ENCODE data around the gene CBX4. TPM values are rescaled to one million over a fixed set of nuclear protein-coding genes. Genes with fewer than 3 reads are reported as not detected.
A peak's percentile ranks its signal among the peaks of the same experiment; 100 is the strongest.

Gene CBX4
- total and polyA plus RNA-seq, 2 of the 13 experiments (the other 11 are each of a cell fraction or from before 2014, with no cell fraction given) = 25.8 to 50.8 TPM

DNA sequence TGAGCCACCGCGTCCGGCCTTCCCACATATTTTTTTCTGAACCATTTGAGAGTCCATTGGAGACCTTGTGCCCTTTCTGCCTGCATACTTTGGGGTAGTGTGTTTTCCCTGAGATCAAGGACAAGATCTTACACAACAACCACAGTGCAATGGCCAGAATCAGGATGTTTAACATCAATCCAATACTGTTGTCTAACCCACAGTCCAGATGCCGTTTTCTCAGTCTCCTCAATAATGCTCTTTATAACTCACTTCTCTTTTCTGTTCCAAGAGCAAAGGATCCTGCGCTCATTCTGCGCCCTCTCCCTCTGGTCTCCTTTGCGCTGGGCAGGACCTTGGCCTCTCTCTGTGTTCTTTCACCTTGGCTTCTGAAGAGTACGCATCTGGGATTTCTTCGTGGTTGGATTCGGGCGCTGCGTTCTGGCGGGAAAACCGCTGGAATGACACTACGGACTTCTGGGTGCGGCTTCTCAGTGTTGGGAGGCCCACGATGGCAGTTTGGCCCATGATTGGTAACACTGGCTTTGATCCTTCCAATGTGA, 16.6 kb downstream of the CBX4 start (continued):
- no peak for TF ChIP-seq MLLT10 (CRISPR knock-in tag; IDR thresholded peaks at IDR 0.05)
- TF ChIP-seq PRPF4 (IDR thresholded peaks at IDR 0.05; ENCODE audit: low read depth, low read length, poor library complexity, severe bottlenecking) = no peak
- TF ChIP-seq SMYD3 (CRISPR knock-in tag; IDR thresholded peaks at IDR 0.05) = 0 out of 2 replicates have a peak, but pooled peaks have one; percentile 41
- TF ChIP-seq BHLHE40 (IDR thresholded peaks at IDR 0.05; ENCODE audit: low read length) = no peak
- no peak for TF ChIP-seq ZNF672 (CRISPR knock-in tag; IDR thresholded peaks at IDR 0.05)
- no peak for TF ChIP-seq ZNF83 (CRISPR knock-in tag; IDR thresholded peaks at IDR 0.05; ENCODE audit: borderline replicate concordance)
- TF ChIP-seq HOXA5 (CRISPR knock-in tag; IDR thresholded peaks at IDR 0.05) = peak; percentile 78
- TF ChIP-seq MAF1 (CRISPR knock-in tag; IDR thresholded peaks at IDR 0.05; ENCODE audit: borderline replicate concordance) = no peak
- TF ChIP-seq, protein P1, sequence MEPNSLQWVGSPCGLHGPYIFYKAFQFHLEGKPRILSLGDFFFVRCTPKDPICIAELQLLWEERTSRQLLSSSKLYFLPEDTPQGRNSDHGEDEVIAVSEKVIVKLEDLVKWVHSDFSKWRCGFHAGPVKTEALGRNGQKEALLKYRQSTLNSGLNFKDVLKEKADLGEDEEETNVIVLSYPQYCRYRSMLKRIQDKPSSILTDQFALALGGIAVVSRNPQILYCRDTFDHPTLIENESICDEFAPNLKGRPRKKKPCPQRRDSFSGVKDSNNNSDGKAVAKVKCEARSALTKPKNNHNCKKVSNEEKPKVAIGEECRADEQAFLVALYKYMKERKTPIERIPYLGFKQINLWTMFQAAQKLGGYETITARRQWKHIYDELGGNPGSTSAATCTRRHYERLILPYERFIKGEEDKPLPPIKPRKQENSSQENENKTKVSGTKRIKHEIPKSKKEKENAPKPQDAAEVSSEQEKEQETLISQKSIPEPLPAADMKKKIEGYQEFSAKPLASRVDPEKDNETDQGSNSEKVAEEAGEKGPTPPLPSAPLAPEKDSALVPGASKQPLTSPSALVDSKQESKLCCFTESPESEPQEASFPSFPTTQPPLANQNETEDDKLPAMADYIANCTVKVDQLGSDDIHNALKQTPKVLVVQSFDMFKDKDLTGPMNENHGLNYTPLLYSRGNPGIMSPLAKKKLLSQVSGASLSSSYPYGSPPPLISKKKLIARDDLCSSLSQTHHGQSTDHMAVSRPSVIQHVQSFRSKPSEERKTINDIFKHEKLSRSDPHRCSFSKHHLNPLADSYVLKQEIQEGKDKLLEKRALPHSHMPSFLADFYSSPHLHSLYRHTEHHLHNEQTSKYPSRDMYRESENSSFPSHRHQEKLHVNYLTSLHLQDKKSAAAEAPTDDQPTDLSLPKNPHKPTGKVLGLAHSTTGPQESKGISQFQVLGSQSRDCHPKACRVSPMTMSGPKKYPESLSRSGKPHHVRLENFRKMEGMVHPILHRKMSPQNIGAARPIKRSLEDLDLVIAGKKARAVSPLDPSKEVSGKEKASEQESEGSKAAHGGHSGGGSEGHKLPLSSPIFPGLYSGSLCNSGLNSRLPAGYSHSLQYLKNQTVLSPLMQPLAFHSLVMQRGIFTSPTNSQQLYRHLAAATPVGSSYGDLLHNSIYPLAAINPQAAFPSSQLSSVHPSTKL (CRISPR knock-in tag; IDR thresholded peaks at IDR 0.05) = peak; percentile 98
- TF ChIP-seq, protein P2, sequence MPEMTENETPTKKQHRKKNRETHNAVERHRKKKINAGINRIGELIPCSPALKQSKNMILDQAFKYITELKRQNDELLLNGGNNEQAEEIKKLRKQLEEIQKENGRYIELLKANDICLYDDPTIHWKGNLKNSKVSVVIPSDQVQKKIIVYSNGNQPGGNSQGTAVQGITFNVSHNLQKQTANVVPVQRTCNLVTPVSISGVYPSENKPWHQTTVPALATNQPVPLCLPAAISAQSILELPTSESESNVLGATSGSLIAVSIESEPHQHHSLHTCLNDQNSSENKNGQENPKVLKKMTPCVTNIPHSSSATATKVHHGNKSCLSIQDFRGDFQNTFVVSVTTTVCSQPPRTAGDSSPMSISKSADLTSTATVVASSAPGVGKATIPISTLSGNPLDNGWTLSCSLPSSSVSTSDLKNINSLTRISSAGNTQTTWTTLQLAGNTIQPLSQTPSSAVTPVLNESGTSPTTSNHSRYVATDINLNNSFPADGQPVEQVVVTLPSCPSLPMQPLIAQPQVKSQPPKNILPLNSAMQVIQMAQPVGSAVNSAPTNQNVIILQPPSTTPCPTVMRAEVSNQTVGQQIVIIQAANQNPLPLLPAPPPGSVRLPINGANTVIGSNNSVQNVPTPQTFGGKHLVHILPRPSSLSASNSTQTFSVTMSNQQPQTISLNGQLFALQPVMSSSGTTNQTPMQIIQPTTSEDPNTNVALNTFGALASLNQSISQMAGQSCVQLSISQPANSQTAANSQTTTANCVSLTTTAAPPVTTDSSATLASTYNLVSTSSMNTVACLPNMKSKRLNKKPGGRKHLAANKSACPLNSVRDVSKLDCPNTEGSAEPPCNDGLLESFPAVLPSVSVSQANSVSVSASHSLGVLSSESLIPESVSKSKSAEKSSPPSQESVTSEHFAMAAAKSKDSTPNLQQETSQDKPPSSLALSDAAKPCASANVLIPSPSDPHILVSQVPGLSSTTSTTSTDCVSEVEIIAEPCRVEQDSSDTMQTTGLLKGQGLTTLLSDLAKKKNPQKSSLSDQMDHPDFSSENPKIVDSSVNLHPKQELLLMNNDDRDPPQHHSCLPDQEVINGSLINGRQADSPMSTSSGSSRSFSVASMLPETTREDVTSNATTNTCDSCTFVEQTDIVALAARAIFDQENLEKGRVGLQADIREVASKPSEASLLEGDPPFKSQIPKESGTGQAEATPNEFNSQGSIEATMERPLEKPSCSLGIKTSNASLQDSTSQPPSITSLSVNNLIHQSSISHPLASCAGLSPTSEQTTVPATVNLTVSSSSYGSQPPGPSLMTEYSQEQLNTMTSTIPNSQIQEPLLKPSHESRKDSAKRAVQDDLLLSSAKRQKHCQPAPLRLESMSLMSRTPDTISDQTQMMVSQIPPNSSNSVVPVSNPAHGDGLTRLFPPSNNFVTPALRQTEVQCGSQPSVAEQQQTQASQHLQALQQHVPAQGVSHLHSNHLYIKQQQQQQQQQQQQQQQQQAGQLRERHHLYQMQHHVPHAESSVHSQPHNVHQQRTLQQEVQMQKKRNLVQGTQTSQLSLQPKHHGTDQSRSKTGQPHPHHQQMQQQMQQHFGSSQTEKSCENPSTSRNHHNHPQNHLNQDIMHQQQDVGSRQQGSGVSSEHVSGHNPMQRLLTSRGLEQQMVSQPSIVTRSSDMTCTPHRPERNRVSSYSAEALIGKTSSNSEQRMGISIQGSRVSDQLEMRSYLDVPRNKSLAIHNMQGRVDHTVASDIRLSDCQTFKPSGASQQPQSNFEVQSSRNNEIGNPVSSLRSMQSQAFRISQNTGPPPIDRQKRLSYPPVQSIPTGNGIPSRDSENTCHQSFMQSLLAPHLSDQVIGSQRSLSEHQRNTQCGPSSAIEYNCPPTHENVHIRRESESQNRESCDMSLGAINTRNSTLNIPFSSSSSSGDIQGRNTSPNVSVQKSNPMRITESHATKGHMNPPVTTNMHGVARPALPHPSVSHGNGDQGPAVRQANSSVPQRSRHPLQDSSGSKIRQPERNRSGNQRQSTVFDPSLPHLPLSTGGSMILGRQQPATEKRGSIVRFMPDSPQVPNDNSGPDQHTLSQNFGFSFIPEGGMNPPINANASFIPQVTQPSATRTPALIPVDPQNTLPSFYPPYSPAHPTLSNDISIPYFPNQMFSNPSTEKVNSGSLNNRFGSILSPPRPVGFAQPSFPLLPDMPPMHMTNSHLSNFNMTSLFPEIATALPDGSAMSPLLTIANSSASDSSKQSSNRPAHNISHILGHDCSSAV (CRISPR knock-in tag; IDR thresholded peaks at IDR 0.05; ENCODE audit: borderline replicate concordance) = no peak
- TF ChIP-seq, protein P3, sequence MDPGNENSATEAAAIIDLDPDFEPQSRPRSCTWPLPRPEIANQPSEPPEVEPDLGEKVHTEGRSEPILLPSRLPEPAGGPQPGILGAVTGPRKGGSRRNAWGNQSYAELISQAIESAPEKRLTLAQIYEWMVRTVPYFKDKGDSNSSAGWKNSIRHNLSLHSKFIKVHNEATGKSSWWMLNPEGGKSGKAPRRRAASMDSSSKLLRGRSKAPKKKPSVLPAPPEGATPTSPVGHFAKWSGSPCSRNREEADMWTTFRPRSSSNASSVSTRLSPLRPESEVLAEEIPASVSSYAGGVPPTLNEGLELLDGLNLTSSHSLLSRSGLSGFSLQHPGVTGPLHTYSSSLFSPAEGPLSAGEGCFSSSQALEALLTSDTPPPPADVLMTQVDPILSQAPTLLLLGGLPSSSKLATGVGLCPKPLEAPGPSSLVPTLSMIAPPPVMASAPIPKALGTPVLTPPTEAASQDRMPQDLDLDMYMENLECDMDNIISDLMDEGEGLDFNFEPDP (CRISPR knock-in tag; conservative IDR thresholded peaks at IDR 0.05) = no peak
- no peak for TF ChIP-seq ZNF615 (CRISPR knock-in tag; IDR thresholded peaks at IDR 0.05; ENCODE audit: borderline replicate concordance)
- TF ChIP-seq, protein P4, sequence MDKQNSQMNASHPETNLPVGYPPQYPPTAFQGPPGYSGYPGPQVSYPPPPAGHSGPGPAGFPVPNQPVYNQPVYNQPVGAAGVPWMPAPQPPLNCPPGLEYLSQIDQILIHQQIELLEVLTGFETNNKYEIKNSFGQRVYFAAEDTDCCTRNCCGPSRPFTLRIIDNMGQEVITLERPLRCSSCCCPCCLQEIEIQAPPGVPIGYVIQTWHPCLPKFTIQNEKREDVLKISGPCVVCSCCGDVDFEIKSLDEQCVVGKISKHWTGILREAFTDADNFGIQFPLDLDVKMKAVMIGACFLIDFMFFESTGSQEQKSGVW (CRISPR knock-in tag; IDR thresholded peaks at IDR 0.05; ENCODE audit: borderline replicate concordance) = no peak
- peak; percentile 46; the same call in 1 of the 2 replicates for TF ChIP-seq NFYC (CRISPR knock-in tag; IDR thresholded peaks at IDR 0.05)
